Measurements from ENCODE around the gene RPS6KA4.

DNA sequence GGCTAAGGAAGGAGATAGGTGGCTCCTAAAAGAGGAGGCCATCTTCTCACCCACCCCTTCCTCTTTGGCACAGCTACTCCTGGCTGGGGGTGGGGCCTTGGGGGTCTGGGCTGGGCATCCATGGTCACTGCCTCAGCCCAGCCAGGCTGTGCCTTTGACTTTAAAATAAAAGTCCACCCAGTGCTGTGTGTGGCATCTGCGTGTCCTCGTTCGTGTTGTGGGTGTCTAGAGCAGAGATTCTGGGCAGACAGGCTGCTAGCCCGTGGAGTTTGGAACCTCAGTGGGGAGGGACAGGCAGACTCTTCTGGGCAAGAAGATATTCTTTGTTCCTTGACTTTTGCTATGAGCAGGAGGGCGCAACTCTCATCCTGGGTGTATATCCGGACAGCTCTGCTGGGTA is 13.1 kb downstream of the RPS6KA4 start:
- TF ChIP-seq, protein P1, sequence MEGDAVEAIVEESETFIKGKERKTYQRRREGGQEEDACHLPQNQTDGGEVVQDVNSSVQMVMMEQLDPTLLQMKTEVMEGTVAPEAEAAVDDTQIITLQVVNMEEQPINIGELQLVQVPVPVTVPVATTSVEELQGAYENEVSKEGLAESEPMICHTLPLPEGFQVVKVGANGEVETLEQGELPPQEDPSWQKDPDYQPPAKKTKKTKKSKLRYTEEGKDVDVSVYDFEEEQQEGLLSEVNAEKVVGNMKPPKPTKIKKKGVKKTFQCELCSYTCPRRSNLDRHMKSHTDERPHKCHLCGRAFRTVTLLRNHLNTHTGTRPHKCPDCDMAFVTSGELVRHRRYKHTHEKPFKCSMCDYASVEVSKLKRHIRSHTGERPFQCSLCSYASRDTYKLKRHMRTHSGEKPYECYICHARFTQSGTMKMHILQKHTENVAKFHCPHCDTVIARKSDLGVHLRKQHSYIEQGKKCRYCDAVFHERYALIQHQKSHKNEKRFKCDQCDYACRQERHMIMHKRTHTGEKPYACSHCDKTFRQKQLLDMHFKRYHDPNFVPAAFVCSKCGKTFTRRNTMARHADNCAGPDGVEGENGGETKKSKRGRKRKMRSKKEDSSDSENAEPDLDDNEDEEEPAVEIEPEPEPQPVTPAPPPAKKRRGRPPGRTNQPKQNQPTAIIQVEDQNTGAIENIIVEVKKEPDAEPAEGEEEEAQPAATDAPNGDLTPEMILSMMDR (IDR thresholded peaks at IDR 0.05), result no peak
- no peak for TF ChIP-seq POLR2A (IDR thresholded peaks at IDR 0.05; ENCODE audit: low read depth)

All from esophagus muscularis mucosa (tissue), 3 donors.